K562 (cell line): ENCODE measurements around the gene HIF1A. TPM values are rescaled to one million over a fixed set of nuclear protein-coding genes. Genes with fewer than 3 reads are reported as not detected.

Experiments
- ATF7 ChIP-seq: fragments of 450-650 bp; IDR thresholded peaks from 2 replicates; pipeline ENCODE4 v1.7.1; 2014; ENCODE audit warnings: mild to moderate bottlenecking, moderate library complexity
- CBFA2T2 ChIP-seq: fragments of 450-650 bp; conservative IDR thresholded peaks from 2 replicates; pipeline ENCODE4 v1.6.1; 2017; ENCODE audit warnings: mild to moderate bottlenecking
- ETV5 ChIP-seq: sonication (generic); formaldehyde crosslinking; IDR thresholded peaks from 2 replicates; pipeline ENCODE4 v1.4.0; 2020; ENCODE audit warnings: low read depth, mild to moderate bottlenecking, missing genetic modification reagents
- FOSL1 ChIP-seq: fragments of 200-800 bp; sonication (Bioruptor generic); conservative IDR thresholded peaks from 2 replicates; pipeline ENCODE4 v1.6.1; 2016; ENCODE audit warnings: missing genetic modification characterization, missing compliant biosample characterization
- HNRNPK ChIP-seq: fragments of 200-400 bp; formaldehyde crosslinking; IDR thresholded peaks from one replicate; pipeline ENCODE4 v1.6.1; 2018; ENCODE audit warnings: mild to moderate bottlenecking, low read depth, low read length; ENCODE audit not compliant: poor library complexity, severe bottlenecking
- L3MBTL2 ChIP-seq: fragments of 450-650 bp; IDR thresholded peaks from 2 replicates; pipeline ENCODE4 v1.6.1; 2016; ENCODE audit warnings: mild to moderate bottlenecking, moderate library complexity
- LARP7 ChIP-seq: fragments of 450-650 bp; IDR thresholded peaks from 2 replicates; pipeline ENCODE4 v1.6.1; 2016
- MXI1 ChIP-seq: IDR thresholded peaks from 2 replicates; pipeline ENCODE4 v1.6.1; 2011; ENCODE audit warnings: low read depth, mild to moderate bottlenecking, improper control_type of control experiment, low read length
- MYNN ChIP-seq, 2 experiments: sonication (generic); formaldehyde crosslinking in 1 of 2; IDR thresholded peaks; 2 replicates each; pipeline versions ENCODE4 v1.5.0 to v1.6.1; 2016 to 2020; ENCODE audit warnings: antibody characterized with exemption in 1 of 2, missing genetic modification reagents in 1 of 2
- POLR2AphosphoS5 ChIP-seq: IDR thresholded peaks from 2 replicates; pipeline ENCODE4 v1.6.1; 2011; ENCODE audit warnings: mild to moderate bottlenecking, low read depth, low read length, moderate library complexity; ENCODE audit not compliant: control insufficient read depth, insufficient read depth
- PRDM10 ChIP-seq: fragments of 450-650 bp; IDR thresholded peaks from 2 replicates; pipeline ENCODE4 v1.6.1; 2018; ENCODE audit not compliant: partially characterized antibody
- USF1 ChIP-seq: sonication (generic); formaldehyde crosslinking; IDR thresholded peaks from 2 replicates; pipeline ENCODE4 v1.9.0; 2022; ENCODE audit warnings: mild to moderate bottlenecking, missing genetic modification reagents
- polyA plus RNA-seq, 8 experiments: library from polyadenylated mRNA; depleted of rRNA in 4 of 8; stranded (reverse) in 5 of 8; unstranded in 3 of 8; fragments of >200 nt; fragmentation: Nextera tagmentation in 2 of 8; fragmentation: Illumina TruSeq in 1 of 8; extraction: Ambion mirVana in 2 of 8; extraction: Trizol in 1 of 8; gene quantifications; 2 replicates each; pipeline versions ENCODE4 v1.2.1 to v1.2.3, GENCODE V29; 2011 to 2014; ENCODE audit warnings: inconsistent platforms in 1 of 8, missing spikeins in 1 of 8
- total RNA-seq, 7 experiments: library from RNA; depleted of rRNA in 6 of 7; stranded (reverse); fragments of >200 nt in 6 of 7; fragmentation: Illumina TruSeq in 2 of 7; extraction: Trizol in 2 of 7; gene quantifications; 2 replicates each; pipeline versions ENCODE4 v1.2.1 to v1.2.3, GENCODE V29; 2011 to 2021; ENCODE audit warnings: low replicate concordance in 1 of 7
- TF ChIP-seq, protein P1 (sequence below): sonication (generic); formaldehyde crosslinking; IDR thresholded peaks from 2 replicates; pipeline ENCODE4 v1.9.0; 2022; ENCODE audit warnings: mild to moderate bottlenecking, missing genetic modification reagents
- TF ChIP-seq, protein P2 (sequence below): fragments of 250-450 bp; sonication (Bioruptor Pico); IDR thresholded peaks from 2 replicates; pipeline ENCODE4 v1.4.0; 2020

HIF1A gene
- total and polyA plus RNA-seq, 9 of the 15 experiments (the other 6 are each of a cell fraction or from before 2014, with no cell fraction given) = 5.9 to 35.3 (median 24.2) TPM

DNA sequence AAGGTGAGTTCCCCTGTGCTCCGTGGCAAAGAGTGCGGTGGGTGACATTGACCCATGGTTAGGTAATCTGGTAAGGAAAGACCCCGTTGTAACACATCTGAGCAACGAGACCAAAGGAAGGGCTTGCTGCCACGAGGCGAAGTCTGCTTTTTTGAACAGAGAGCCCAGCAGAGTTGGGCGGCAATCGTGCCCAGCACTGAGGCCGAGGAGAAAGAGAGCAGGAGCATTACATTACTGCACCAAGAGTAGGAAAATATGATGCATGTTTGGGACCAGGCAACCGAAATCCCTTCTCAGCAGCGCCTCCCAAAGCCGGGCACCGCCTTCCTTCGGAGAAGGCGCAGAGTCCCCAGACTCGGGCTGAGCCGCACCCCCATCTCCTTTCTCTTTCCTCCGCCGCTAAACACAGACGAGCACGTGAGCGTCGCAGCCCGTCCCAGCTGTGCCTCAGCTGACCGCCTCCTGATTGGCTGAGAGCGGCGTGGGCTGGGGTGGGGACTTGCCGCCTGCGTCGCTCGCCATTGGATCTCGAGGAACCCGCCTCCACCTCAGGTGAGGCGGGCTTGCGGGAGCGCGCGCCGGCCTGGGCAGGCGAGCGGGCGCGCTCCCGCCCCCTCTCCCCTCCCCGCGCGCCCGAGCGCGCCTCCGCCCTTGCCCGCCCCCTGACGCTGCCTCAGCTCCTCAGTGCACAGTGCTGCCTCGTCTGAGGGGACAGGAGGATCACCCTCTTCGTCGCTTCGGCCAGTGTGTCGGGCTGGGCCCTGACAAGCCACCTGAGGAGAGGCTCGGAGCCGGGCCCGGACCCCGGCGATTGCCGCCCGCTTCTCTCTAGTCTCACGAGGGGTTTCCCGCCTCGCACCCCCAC is at the start of gene HIF1A (continued):
- TF ChIP-seq FOSL1 (tag) = peak; percentile 38
- peak; percentile 44 for TF ChIP-seq PRDM10
- TF ChIP-seq CBFA2T2 = 0 out of 2 replicates have a peak, but pooled peaks have one; percentile 35
- TF ChIP-seq, protein P1, sequence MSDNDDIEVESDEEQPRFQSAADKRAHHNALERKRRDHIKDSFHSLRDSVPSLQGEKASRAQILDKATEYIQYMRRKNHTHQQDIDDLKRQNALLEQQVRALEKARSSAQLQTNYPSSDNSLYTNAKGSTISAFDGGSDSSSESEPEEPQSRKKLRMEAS (CRISPR knock-in tag) = peak; percentile 85
- TF ChIP-seq POLR2AphosphoS5 = peak; percentile 86
- TF ChIP-seq MXI1 = peak; percentile 93
- TF ChIP-seq ETV5 (CRISPR knock-in tag) = no peak
- peak; percentile 93 for TF ChIP-seq USF1 (CRISPR knock-in tag)
- peak; percentile 96 for TF ChIP-seq L3MBTL2
- TF ChIP-seq MYNN (IDR thresholded peaks at IDR 0.05) = peak; percentile 96
- no peak for TF ChIP-seq MYNN (CRISPR knock-in tag; IDR thresholded peaks at IDR 0.05)
- TF ChIP-seq, protein P2, sequence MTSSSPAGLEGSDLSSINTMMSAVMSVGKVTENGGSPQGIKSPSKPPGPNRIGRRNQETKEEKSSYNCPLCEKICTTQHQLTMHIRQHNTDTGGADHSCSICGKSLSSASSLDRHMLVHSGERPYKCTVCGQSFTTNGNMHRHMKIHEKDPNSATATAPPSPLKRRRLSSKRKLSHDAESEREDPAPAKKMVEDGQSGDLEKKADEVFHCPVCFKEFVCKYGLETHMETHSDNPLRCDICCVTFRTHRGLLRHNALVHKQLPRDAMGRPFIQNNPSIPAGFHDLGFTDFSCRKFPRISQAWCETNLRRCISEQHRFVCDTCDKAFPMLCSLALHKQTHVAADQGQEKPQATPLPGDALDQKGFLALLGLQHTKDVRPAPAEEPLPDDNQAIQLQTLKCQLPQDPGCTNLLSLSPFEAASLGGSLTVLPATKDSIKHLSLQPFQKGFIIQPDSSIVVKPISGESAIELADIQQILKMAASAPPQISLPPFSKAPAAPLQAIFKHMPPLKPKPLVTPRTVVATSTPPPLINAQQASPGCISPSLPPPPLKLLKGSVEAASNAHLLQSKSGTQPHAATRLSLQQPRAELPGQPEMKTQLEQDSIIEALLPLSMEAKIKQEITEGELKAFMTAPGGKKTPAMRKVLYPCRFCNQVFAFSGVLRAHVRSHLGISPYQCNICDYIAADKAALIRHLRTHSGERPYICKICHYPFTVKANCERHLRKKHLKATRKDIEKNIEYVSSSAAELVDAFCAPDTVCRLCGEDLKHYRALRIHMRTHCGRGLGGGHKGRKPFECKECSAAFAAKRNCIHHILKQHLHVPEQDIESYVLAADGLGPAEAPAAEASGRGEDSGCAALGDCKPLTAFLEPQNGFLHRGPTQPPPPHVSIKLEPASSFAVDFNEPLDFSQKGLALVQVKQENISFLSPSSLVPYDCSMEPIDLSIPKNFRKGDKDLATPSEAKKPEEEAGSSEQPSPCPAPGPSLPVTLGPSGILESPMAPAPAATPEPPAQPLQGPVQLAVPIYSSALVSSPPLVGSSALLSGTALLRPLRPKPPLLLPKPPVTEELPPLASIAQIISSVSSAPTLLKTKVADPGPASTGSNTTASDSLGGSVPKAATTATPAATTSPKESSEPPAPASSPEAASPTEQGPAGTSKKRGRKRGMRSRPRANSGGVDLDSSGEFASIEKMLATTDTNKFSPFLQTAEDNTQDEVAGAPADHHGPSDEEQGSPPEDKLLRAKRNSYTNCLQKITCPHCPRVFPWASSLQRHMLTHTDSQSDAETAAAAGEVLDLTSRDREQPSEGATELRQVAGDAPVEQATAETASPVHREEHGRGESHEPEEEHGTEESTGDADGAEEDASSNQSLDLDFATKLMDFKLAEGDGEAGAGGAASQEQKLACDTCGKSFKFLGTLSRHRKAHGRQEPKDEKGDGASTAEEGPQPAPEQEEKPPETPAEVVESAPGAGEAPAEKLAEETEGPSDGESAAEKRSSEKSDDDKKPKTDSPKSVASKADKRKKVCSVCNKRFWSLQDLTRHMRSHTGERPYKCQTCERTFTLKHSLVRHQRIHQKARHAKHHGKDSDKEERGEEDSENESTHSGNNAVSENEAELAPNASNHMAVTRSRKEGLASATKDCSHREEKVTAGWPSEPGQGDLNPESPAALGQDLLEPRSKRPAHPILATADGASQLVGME (CRISPR knock-in tag) = no peak
- TF ChIP-seq ATF7 = peak; percentile 64
- no peak for TF ChIP-seq LARP7
- peak; percentile 94 for TF ChIP-seq HNRNPK
